ENCODE data around the gene TASL.
"Not testable (repeated sequence)": the region's sequence is repeated elsewhere in the genome, so short reads cannot be mapped to it uniquely, and the experiment has no call there.

TASL gene

DNA sequence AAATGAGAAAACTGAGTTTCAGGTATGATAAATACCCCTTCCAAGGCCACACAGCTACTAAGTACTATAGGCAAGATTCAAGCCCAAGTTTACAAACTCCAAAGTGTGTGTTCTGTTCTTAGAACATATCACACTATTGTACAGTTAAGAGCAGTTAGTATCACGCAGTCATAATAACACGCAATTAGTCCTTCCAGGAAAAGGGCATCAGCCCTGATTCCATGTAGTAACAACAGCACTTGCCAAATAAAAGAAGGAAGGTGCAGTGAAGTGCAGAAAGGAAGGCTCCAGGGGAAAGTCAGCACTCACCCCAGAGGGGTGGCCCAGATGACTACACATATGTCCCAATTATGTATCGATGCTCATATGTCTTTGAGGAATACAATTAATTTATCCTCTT lies 4.4 kb downstream of the TASL start:
- no peak for DNase-seq

DNA sequence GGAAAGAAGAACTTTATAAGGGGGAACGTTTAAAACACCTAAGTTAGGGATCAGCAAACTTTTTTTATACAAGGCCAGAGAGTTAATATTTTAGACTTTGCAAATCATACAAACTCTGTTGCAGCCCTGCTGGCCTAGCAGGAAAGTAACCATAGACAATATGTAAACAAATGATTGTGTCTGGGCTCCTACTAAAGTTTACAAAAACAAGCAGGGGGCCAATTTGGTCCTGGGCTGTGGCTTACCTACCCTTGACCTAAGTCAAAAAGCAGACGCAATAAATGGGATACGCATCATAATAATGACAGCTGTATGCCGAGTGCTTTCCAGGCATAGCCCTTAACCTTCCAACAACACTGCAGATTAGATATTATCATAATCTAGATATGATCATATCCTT lies 4.9 kb downstream of the TASL start:
- DNase-seq: no peak

DNA sequence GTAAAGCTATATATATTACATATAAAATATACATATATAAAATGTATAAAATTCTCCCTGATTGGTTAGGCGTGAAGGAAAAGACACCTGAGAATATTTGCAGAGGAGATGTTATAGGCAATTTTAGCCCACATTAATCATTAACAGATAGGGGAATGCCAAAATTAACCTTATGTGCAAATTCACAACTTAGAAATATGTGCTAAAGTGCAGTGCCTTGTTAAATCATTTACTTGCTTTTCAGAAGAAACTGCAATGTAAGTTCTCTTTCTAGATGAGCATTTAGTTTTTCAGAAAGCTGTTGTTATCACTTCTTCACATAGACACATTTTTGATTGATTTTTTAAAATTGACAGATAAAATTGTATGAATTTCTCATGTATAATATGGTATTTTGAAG lies 5.6 kb downstream of the TASL start:
- no peak for DNase-seq

DNA sequence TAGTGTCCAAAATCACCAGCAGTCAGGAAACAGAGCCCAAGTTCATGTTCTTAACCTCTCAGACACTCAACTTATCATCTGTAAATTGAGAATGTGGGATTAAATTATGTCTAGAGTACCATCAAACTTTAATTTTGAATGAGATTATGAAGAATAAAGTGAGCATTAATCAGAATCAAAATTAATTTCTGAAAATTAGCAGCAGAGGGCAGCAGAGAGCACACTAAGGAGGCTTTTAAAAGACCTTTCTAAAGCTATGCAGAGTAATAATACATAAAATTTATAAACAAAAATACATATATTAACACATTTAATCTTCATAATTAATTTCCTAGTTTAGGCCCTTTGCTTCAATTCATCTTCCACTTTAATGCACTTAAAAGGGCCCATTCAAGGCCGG lies 7.1 kb downstream of the TASL start:
- DNase-seq: peak; percentile 5

DNA sequence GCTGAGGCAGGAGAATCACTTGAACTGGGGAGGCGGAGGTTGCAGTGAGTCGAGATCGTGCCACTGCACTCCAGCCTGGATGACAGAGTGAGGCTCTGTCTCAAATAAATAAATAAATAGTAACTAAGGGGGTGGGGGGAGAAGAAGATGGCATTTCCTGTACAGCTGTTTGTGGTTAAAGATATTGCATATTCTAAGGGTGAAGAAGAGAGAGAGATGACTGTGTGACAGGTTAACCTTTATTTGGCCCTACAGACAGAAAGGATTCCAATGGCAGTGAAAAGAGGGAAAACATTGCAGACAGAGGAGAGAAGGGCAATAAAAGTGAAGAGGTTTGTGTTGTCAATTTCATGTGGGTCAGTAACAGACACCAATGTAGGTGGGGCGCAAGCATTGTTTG lies 9.4 kb downstream of the TASL start:
- peak; percentile 75 for DNase-seq

DNA sequence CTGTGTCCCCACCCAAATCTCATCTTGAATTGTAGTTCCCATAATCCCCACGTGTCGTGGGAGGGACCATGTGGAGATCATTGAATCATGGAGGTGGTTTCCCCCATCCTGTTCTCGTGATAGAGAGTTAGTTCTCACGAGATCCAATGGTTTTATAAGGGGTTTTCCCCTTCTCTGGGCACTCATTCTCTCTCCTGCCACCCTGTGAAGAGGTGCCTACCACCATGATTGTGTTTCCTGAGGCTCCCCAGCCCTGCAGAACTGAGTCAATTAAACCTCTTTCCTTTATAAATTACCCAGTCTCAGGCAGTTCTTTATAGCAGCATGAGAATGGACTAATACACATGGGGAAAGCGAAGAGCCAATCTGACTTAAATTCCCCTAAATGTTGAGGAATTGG lies 14.5 kb downstream of the TASL start:
- not testable (repeated sequence) for DNase-seq

DNA sequence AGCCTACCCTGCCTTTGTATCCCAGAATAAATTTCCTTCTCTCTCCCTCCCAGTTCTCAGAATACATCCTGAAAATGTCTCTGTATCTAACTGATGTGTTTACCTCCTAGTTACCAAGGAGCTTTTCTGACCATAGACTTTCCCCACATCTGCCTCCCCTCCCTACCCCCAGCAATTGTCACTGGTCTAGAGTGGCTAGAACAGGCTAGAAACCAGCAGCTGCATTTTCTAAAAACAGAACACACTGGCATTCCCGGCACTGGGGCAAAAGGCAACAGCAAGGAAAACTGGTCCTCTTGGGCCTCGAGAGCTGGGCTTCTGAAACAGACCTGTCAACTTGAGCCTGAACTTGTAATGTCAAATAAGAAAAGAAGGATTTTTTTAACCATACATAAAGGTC lies 16.4 kb downstream of the TASL start:
- no peak for DNase-seq

DNA sequence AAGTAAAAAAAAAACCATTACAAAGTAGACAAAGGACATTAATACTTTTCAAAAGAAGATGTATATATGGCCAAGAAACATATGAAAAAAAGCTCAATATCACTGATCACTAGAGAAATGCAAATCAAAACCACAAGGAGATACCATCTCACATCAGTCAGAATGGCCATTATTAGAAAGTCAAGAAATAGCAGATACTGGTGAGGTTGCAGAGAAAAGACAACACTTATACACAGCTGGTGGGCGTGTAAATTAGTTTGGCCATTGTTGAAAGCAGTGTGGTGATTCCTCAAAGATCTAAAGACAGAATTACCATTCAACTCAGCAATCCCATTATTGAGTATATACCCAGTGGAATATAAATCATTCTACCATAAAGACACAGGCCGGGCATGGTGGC lies 39.3 kb downstream of the TASL start:
- no peak for DNase-seq

DNA sequence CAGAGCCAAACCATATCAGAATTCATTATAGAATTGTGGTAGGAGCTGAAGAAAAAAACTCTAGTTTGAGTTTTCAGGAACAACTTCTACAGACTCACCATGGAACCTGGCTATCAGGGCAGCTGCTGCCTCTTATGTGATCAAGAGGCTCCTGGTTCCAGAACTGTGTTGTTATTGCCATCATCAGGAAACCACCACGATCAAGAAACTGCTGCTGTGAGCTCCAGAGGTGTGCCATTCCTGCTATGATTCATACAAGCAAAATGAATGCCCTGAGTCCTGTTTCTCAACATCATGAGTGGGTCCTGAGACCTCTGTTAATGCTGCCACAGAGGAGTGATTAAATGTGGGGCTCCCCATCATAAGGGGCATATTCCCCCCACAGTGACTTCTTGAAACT lies 43.7 kb downstream of the TASL start:
- DNase-seq: no peak

DNA sequence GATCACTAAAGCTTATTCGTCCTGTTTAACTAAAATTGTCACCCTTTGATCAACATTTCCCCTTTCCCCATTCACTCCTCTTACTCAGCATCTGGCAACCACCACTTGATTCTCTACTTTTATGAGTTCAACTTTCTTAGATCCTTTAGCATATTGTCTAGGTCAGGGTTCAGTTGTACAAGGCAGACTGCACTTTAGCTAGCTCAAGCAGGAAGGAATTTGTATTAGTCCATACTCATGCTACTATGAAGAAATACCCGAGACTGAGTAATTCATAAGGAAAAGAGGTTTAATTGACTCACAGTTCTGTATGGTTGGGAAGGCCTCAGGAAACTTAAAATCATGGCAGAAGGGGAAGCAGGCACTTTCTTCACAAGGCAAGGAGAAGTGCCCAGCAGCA lies 44.3 kb downstream of the TASL start:
- DNase-seq: peak; percentile 15

DNA sequence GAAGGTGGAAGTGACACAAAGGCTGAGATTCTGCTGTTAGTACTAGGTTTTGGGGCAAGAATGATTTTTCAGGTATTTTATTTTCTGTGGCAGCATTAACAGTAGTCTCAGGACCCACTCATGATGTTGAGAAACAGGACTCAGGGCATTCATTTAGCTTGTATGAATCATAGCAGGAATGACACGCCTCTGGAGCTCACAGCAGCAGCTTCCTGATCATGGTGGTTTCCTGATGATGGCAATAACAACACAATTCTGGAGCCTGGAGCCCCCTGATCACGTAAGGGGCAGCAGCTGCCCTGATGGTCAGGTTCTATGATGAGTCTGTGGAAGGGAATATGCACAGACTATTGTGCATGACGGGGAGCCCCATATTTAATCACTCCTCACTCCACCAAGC lies 47.0 kb downstream of the TASL start:
- peak; percentile 29 for DNase-seq

DNA sequence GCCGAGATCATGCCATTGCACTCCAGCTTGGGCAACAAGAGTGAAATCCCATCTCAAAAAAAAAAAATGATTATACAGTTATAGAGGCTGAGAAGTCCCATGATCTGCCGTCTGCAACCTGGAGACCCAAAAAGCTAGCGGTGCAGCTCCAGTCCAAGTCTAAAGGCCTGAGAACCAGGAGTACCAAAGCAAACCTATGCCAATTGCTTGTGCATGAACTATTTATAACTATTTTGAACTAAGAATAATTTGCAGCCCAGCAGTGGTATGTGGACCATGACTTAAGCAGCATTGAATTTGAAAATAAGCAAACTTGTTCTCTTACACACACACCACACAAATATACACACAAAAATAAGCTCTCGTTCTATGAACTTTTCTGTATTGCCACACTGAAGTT lies 51.8 kb downstream of the TASL start:
- no peak for DNase-seq

DNA sequence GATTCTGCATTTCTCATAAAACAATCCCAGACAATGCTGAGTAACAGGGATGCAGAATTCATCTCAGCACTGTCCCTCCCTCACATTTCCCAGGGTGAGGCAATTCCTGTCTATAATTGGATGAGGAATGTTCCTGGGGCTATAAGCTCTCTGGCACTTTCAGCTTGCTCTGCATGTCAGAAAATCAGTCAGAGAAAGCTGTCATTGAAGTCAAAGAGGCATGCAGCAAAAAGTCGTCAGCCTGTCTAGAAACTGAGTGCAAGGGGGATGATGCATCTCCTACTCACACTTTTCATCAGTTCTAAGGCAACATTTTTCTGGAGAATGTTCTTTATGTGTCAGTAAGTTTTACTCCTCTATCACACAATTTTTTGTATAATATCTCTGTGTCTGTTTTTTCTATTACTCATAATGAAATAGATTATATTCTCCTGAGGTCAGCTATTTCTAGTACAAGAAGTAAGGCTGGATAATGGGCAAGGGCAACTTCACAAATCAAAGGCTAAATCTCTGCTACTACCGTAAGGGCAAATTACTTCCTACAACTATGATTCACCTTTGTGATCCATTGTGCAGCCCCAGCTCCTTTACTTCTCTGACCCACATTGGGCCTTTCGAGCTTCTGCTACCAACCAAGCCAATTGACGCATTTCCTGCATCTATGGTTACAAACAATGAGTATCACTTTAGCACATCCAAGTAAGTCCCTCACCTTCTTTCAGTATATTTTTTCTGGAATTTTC lies 56.0 kb downstream of the TASL start:
- DNase-seq: peak; percentile 82

DNA sequence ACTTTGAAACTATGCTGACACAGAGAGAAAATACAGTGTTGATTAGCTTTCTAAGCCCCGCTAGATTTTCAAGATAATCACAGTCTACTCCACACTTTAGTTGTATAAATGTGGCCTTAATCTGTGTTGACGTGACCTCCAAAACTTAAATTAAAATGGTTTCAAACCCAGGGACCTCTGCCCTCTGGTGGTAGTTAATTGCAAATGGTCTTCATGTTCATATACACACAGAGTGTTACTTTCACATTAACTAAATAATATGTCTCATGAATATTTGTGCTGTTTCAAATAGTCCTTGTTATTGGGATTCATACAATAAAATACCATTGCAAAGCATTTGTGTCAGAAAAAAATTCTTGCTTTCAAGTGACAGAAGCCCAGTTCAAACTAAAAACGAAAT lies 64.3 kb downstream of the TASL start:
- no peak for DNase-seq

All from fibroblast of skin of right quadriceps (primary cell).